Muscle of back (tissue), 11 donors: ENCODE measurements around the gene CDK2AP2. TPM values are rescaled to one million over a fixed set of nuclear protein-coding genes. Genes with fewer than 3 reads are reported as not detected.
A peak's percentile ranks its signal among the peaks of the same experiment; 100 is the strongest.
"Not testable (repeated sequence)": the region's sequence is repeated elsewhere in the genome, so short reads cannot be mapped to it uniquely, and the experiment has no call there.

ENCODE experiments used
- DNase-seq, 3 donors: peaks; one replicate each; pipeline versions ENCODE4 v3.0.0 to v3.0.0-alpha.2; 2013
- polyA plus RNA-seq, 10 donors: library from polyadenylated mRNA; unstranded; fragments of 120-200 nt; gene quantifications; one replicate each; pipeline ENCODE4 v1.2.1, GENCODE V29; 2013; ENCODE audit not compliant: insufficient read length in 10 of 10

Gene CDK2AP2
- polyA plus RNA-seq, 10 donors = 14.2 to 21.3 (median 17.1) TPM

DNA sequence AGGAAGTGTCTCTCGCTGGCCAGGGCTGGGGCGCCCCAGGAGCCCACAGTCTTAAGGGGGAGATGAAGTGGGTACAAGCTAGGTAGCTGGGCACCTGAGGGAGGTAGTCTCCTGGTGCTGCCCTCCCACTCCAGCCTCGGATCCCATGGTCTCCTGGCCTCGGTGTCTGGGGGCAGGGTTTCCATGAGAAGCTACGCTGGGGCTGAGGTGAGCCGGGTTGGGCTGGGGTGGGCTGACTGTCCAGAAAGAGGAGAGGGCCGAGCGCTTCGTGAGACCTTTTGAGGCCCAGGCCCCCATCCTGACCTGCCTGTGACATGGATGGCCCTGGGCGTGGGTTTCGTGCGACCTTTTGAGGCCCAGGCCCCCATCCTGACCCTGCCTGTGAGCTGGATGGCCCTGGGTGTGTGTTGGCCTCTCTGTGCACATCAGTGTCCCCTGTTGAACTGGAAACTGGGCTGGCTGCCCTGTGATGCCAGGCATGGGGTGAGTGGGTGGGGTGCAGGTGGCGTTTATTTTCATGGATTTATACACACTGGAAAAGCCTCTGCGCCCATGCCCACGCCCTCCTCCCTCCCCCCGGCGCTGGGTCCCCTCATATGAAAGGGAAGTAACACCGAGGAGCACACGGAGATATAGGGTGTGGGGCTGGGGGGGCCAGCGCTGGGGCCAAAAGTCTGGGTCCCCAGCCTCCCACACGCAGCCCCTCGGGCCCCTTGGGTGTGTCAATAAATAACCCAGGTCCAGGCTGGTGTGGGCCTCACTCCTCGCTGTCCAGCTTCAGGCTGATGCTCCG lies 16.5 kb downstream of the CDK2AP2 start:
- DNase-seq = no peak

DNA sequence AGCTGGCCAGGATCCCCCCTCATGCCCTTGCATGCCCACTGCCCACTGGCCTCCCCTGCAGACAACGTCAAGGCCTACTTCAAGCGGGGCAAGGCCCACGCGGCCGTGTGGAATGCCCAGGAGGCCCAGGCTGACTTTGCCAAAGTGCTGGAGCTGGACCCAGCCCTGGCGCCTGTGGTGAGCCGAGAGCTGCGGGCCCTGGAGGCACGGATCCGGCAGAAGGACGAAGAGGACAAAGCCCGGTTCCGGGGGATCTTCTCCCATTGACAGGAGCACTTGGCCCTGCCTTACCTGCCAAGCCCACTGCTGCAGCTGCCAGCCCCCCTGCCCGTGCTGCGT lies 17.3 kb downstream of the CDK2AP2 start:
- no peak for DNase-seq

DNA sequence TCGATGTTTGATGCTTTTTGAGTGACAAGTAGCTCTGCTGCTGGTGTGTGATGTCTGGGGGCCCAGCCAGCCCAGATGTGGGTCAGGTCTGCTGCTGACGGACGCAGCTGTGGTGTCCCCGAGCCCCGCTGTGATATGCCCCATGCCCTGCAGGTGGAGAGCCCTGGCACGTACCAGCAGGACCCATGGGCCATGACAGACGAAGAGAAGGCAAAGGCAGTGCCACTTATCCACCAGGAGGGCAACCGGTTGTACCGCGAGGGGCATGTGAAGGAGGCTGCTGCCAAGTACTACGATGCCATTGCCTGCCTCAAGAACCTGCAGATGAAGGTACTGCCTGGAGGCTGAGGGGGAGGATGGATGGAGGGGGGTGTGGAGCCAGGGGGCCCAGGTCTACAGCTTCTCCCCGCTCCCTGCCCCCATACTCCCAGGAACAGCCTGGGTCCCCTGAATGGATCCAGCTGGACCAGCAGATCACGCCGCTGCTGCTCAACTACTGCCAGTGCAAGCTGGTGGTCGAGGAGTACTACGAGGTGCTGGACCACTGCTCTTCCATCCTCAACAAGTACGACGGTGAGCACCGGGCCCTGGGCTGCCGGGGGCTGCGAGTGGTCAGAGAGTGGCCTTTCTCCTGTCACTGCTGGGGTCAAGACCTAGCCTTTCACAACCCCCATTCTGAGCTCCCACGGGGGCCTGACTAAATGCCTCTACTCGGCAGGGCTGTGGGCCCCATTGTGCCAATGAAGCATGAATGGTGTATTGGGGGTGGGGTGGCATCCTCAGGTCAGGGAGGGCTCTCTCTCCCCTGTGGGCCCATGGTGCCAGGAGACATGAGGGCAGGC lies 17.9 kb downstream of the CDK2AP2 start:
- DNase-seq = no peak

- DNase-seq = no peak
Observed at GRCh38 chr11:67489203-67489884, 18.6 kb downstream of the CDK2AP2 start.

DNA sequence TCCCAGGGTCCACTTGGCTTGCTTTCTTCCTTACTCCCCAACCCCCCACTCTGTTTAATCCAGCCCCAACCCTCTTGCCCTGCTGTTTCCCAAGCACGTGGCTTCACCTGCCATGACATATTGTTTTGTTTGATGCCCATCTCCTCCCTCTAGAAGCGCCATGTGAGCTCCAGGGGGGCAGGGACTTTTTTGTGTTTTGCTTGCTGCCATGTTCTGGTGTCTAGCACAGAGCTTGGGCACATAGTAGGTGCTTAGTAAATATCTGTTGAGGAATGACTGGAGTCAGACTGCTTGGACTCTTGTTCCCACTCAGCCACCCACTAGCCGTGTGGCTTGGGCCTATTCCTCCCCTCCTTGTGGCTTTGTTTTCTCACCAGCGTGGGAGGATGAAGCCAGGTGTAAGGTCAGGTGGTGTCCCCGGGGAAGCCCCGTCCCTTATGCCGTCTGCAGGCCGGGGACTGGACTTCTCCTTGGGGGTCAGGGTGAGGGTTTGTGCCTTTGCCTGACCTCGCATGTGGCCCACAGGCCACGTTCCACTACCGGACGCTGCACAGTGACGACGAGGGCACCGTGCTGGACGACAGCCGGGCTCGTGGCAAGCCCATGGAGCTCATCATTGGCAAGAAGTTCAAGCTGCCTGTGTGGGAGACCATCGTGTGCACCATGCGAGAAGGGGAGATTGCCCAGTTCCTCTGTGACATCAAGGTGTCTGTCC lies 21.3 kb downstream of the CDK2AP2 start:
- DNase-seq = no peak

- DNase-seq = not testable (repeated sequence)
Observed at GRCh38 chr11:67485873-67486361, 22.0 kb downstream of the CDK2AP2 start.

- no peak for DNase-seq
Observed at GRCh38 chr11:67484847-67485311, 23.1 kb downstream of the CDK2AP2 start.

- DNase-seq = no peak
Observed at GRCh38 chr11:67483831-67484665, 23.9 kb downstream of the CDK2AP2 start.

DNA sequence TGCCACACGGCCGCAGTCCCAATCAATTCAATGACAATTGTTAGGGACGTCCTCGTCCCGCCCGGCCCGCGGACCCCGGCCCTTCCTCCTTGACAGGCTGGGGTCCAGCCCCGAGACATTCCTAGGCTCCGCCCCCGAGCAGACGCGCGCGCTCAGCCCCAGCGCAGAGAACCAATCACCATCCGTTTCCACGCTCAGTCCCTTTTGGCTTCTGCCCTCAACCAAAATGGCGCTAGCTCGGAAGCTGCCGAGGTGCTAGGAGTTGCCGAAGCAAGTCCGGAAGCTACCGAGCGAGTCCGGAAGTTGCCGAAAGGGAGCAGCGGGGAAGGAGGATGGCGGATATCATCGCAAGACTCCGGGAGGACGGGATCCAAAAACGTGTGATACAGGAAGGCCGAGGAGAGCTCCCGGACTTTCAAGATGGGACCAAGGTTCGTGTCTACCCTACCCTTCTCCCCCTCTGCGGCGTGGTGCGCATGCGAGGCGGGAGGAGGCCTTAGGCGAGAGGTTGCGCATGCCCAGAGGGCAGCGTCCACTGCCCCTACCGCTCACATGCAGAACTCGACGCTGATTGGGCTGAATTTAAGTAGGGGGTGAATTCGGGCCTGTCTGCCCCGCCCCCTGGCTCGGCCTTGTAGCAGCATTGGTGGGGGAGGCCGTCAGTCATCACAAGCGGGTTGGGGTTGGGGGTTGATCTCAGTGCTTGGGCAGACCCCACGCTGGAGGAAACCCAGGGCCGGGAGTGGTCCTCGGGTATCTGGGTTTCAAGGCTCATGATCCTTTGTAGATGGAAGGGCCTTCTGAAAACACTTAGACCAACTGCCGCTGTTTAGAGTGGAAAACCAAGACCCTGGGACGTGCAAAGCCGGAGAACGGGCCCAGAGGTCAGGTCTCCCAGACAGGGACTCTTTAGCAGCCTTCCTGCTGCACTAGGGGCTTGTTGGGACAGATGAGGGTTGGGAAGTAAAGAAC lies 24.8 kb downstream of the CDK2AP2 start, which contains the start of gene AIP:
Gene AIP (plus strand): TSS at position 200 of the 972 bp plus-strand sequence. CDS start 133 bp downstream, at position 333.
- peak; percentile 98 to 100 (median 98) for DNase-seq

GRCh38 chr11:67482275-67482826 lies 25.6 kb downstream of the CDK2AP2 start:
- no peak for DNase-seq

DNA sequence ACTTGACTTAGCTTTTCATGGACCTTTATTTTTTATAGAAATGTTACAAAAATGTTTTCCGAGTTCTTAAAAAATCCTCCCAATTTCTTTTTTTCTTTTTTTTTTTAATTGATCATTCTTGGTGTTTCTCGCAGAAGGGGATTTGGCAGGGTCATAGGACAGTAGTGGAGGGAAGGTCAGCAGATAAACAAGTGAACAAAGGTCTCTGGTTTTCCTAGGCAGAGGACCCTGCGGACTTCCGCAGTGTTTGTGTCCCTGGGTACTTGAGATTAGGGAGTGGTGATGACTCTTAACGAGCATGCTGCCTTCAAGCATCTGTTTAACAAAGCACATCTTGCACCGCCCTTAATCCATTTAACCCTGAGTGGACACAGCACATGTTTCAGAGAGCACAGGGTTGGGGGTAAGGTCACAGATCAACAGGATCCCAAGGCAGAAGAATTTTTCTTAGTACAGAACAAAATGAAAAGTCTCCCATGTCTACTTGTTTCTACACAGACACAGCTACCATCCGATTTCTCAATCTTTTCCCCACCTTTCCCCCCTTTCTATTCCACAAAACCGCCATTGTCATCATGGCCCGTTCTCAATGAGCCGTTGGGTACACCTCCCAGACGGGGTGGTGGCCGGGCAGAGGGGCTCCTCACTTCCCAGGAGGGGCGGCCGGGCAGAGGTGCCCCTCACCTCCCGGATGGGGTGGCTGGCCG lies 30.5 kb downstream of the CDK2AP2 start:
- DNase-seq = not testable (repeated sequence)

- DNase-seq = not testable (repeated sequence)
Observed at GRCh38 chr11:67476692-67477091, 31.3 kb downstream of the CDK2AP2 start.

DNA sequence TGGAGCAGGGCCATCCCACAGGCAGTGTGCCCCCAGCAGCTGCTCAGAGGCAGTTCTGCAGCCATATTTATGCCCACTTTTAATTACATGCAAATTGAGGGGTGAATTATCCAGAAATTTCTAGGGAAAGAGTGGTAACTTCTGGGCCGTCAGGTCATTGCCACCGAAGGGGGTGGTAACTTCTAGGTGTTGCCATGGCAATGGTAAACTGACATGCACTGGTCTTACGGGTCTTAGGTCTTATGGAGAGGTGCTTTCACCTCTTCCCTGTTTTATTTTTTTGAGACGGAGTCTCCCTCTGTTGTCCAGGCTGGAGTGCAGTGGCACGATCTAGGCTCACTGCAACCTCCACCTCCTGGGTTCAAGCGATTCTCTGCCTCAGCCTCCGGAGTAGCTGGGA lies 35.1 kb downstream of the CDK2AP2 start:
- no peak for DNase-seq

- no peak for DNase-seq
Observed at GRCh38 chr11:67470337-67471002, 37.5 kb downstream of the CDK2AP2 start.

DNA sequence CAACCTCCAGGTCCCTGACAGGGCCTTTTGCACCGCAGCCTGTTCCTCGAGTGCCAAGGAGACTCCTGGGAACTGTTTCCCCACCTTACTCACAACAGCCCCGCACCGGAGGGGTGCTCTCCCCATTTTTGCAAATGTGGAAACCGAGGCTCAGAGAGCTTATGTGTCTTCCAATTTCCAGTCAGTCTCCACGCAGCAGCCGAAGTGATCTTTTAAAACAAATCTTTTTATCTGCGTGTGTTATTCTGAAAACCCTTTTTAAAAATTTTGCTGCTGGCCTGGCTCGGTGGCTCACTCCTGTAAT lies 38.5 kb downstream of the CDK2AP2 start:
- no peak for DNase-seq

DNA sequence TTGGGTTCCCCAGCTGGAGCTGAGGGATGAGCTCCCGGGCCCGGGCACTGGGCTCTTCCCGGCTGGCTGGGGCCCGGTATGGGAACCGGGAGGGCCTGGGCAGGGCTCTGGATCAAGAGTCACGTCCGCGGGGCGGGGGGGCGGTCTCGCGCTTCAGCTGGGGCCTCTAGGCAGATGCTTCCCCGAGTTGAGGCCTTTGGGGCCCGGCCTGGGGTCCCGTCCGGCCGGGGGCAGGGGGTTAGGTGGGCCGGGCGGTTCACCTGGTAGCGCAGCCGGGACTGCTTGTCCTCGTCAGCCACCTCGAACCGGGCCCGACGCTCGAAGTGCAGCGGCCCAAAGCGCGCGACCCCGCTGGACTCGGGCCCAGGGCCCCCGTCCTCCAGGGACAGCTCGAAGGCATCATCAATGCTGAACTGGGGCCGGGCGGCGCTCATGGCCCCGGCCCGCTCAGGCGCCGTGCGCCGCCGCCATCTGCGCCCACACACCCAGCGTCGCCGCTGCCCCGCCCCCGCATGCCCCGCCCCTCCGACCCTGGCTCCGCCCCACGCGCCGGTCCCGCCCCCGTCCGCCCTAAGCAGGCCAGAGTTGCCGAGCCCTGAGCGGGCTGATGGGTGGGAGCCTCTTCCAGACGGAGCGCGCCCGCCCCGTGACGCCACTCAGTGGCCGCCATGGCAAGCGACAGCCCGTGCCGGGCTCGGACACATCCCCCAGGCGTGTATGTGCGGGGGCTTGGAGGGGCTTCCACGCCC lies 39.0 kb downstream of the CDK2AP2 start, which contains the start of gene TMEM134:
Gene TMEM134 (minus strand): TSS at position 493 of the 749 bp plus-strand sequence. CDS start 59 bp downstream, at position 434.
- peak; percentile 91 to 96 (median 93) for DNase-seq

GRCh38 chr11:67468456-67468758 lies 39.6 kb downstream of the CDK2AP2 start:
- DNase-seq = no peak
